HepG2 (cell line): Measurements from ENCODE around the gene HPCAL1. TPM values are rescaled to one million over a fixed set of nuclear protein-coding genes. Genes with fewer than 3 reads are reported as not detected.
"Not testable (repeated sequence)": the region's sequence is repeated elsewhere in the genome, so short reads cannot be mapped to it uniquely, and the experiment has no call there.

Experiments
- ATAC-seq: fragments of 200-7000 bp; cut with Tn5 transposase; 3 replicates; pipeline ENCODE4 v1.9.1; 2020; ENCODE audit warnings: mild to moderate bottlenecking, moderate library complexity
- BruUV-seq: library from RNA; stranded (reverse); fragments of 400-500 nt; replicated peaks from 2 replicates; lab custom pipeline; 2021; lab: Mats Ljungman, UMichigan
- CTCF ChIA-PET: fragments of 300-600 bp; formaldehyde crosslinking; extraction: SDS; loops from one replicate; lab custom pipeline; 2021; ENCODE audit warnings: low total read pairs, inconsistent platforms, low intra/inter-chr PET ratio; lab: Yijun Ruan, JAX
- POLR2A ChIA-PET: fragments of 350-600 bp; sonication (Branson Sonifier 250); formaldehyde crosslinking; loops from one replicate; lab custom pipeline; 2020; ENCODE audit warnings: antibody characterized with exemption, inconsistent platforms; lab: Yijun Ruan, JAX
- DNase-seq: peaks from one replicate; pipeline ENCODE4 v3.0.0-alpha.2; 2015; ENCODE audit warnings: low spot score
- FAIRE-seq: peaks from 3 replicates; lab custom pipeline; 2011; peaks lifted over from hg19 to GRCh38; lab: Jason Lieb, UNC
- H2AFZ ChIP-seq: one replicate; pipeline ENCODE4 v1.6.1; 2011; ENCODE audit warnings: low read length, inconsistent platforms
- H3K27ac ChIP-seq: fragments of 300-600 bp; 3 replicates; pipeline ENCODE4 v1.8.0; 2011; ENCODE audit warnings: mixed run types, mild to moderate bottlenecking, mixed read lengths, low read length, inconsistent platforms; ENCODE audit not compliant: insufficient read depth; ENCODE audit errors: extremely low read length
- H3K27me3 ChIP-seq, 2 experiments: fragments of 200-600 bp in 1 of 2; 2 replicates in 1 of 2; 3 replicates in 1 of 2; pipeline versions ENCODE4 v1.6.0 to v1.8.0; 2011; ENCODE audit warnings: low read length in 2 of 2, mild to moderate bottlenecking in 2 of 2, moderate library complexity in 2 of 2, inconsistent platforms in 1 of 2; ENCODE audit not compliant: insufficient read depth in 2 of 2, control insufficient read depth in 1 of 2
- H3K36me3 ChIP-seq, 2 experiments: fragments of 200-600 bp in 1 of 2; replicated peaks in 1 of 2; 2 replicates in 1 of 2; 3 replicates in 1 of 2; pipeline versions ENCODE4 v1.5.1 to v1.8.0; 2011; ENCODE audit warnings: low read length in 2 of 2, inconsistent platforms in 1 of 2; ENCODE audit not compliant: insufficient read depth in 2 of 2, control insufficient read depth in 1 of 2
- H3K4me1 ChIP-seq: 2 replicates; pipeline ENCODE4 v1.5.1; 2012; ENCODE audit warnings: low read length, inconsistent platforms; ENCODE audit not compliant: insufficient read depth
- H3K4me2 ChIP-seq: 2 replicates; pipeline ENCODE4 v1.6.0; 2011; ENCODE audit warnings: low read depth, low read length, inconsistent platforms
- H3K4me3 ChIP-seq, 3 experiments: fragments of 200-600 bp in 1 of 3; sonication (generic), shearing (Covaris generic) in 1 of 3; replicated peaks in 1 of 3; 2 replicates each; pipeline ENCODE4 v1.5.1; 2011 to 2016; ENCODE audit warnings: low read length in 3 of 3, inconsistent platforms in 2 of 3, low read depth in 2 of 3, mild to moderate bottlenecking in 2 of 3, control low read depth in 1 of 3, mixed read lengths in 1 of 3; ENCODE audit not compliant: insufficient read depth in 1 of 3
- H3K79me2 ChIP-seq: one replicate; pipeline ENCODE4 v1.6.1; 2011; ENCODE audit warnings: low read length, inconsistent platforms; ENCODE audit not compliant: insufficient read depth
- H3K9ac ChIP-seq: 2 replicates; pipeline ENCODE4 v1.6.0; 2011; ENCODE audit warnings: mild to moderate bottlenecking, low read depth, low read length, inconsistent platforms; ENCODE audit not compliant: insufficient read depth
- H3K9me3 ChIP-seq: 2 replicates; pipeline ENCODE4 v1.5.1; 2012; ENCODE audit warnings: mild to moderate bottlenecking, low read length
- H4K20me1 ChIP-seq: 2 replicates; pipeline ENCODE4 v1.6.0; 2011; ENCODE audit warnings: inconsistent platforms, mild to moderate bottlenecking, low read length, moderate library complexity; ENCODE audit not compliant: insufficient read depth
- FOXP1 ChIP-seq, 2 experiments: fragments of 450-650 bp in 1 of 2; IDR thresholded peaks; 2 replicates each; pipeline ENCODE4 v1.6.1; 2017 to 2018; ENCODE audit warnings: antibody characterized with exemption in 1 of 2
- HMG20A ChIP-seq: IDR thresholded peaks from 2 replicates; pipeline ENCODE4 v1.6.1; 2016; ENCODE audit warnings: borderline replicate concordance
- HNF4A ChIP-seq: sonication (generic); formaldehyde crosslinking; IDR thresholded peaks from 2 replicates; pipeline ENCODE4 v1.4.0; 2020; ENCODE audit warnings: missing genetic modification reagents
- HNF4G ChIP-seq, 2 experiments: sonication (generic) in 1 of 2; formaldehyde crosslinking in 1 of 2; IDR thresholded peaks; 2 replicates each; pipeline versions ENCODE4 v1.4.0 to v1.6.1; 2011 to 2020; ENCODE audit warnings: borderline replicate concordance in 2 of 2, low read depth in 2 of 2, mild to moderate bottlenecking in 2 of 2, low read length in 1 of 2, missing genetic modification reagents in 1 of 2, moderate library complexity in 1 of 2
- ZNF557 ChIP-seq: sonication (generic); formaldehyde crosslinking; IDR thresholded peaks from 2 replicates; pipeline ENCODE4 v1.4.0; 2020; ENCODE audit warnings: missing genetic modification reagents
- in situ Hi-C: cut with HindIII; loops from 2 replicates; pipeline ENCODE4 v1.10.0; 2017; ENCODE audit warnings: low pct_unique_long_range_greater_than_20kb; ENCODE audit not compliant: extremely low pct_ligation_motif_present
- intact Hi-C: fragments of 100-400 bp; cut with micrococcal nuclease; formaldehyde crosslinking; loops from one replicate; pipeline ENCODE4 v1.10.0; 2022; ENCODE audit not compliant: unreplicated experiment
- polyA plus RNA-seq, 8 experiments: library from polyadenylated mRNA; depleted of rRNA in 3 of 8; stranded (reverse) in 7 of 8; unstranded in 1 of 8; fragments of >200 nt; fragmentation: Illumina TruSeq in 4 of 8; extraction: Trizol in 4 of 8; gene quantifications; 2 replicates each; pipeline versions ENCODE4 v1.2.1 to v1.2.3, GENCODE V29; 2011 to 2016; ENCODE audit warnings: low read depth in 4 of 8, missing spikeins in 1 of 8, mixed read lengths in 1 of 8; ENCODE audit not compliant: insufficient read depth in 1 of 8
- total RNA-seq, 5 experiments: library from RNA; depleted of rRNA; stranded (reverse); fragments of >200 nt; fragmentation: Illumina TruSeq; extraction: Trizol; gene quantifications; 2 replicates each; pipeline ENCODE4 v1.2.3, GENCODE V29; 2016; ENCODE audit warnings: low read depth in 1 of 5

The HPCAL1 gene
- total and polyA plus RNA-seq, 2 of the 13 experiments (the other 11 are each of a cell fraction or from before 2014, with no cell fraction given), result 29.5 to 29.9 TPM

DNA sequence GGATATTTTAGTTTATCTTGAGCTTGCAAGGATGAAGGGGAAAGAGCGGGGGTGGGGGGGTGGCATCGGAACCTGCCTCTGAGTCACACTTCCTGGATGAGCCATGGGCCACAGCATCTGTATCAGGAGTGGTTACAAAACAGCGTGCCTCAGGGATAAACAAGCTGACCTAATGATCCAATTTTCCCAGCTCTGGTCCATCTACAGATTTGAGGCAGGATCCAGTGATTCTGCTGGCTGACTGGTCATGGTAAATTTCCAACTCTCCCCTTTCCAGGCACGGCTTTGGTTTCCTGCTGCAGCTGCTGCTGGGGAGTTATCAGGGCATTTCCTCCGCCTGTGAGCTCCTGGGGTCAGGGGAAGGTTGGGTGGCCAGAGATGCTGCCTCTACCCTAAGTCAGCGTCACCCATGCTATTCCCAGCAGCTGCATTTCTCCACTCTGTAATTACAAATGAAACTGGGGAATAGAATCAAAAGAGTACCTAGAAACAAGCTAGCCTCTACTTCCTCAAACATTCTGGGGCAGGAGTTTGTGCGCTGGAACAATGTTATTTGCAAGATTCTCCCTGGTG, 4.7 kb upstream of the HPCAL1 start (continued):
- TF ChIP-seq HNF4G (IDR thresholded peaks at IDR 0.05; ENCODE audit: borderline replicate concordance, low read depth, low read length) (no peak), HNF4G (CRISPR knock-in tag; IDR thresholded peaks at IDR 0.05; ENCODE audit: borderline replicate concordance, low read depth) (no peak), HMG20A (CRISPR knock-in tag) (peak; percentile 30; the same call in 1 of the 2 replicates), ZNF557 (CRISPR knock-in tag) (no peak), FOXP1 (IDR thresholded peaks at IDR 0.05) (no peak), FOXP1 (CRISPR knock-in tag; IDR thresholded peaks at IDR 0.05) (peak; percentile 50; the same call in 1 of the 2 replicates), HNF4A (CRISPR knock-in tag) (no peak)

DNA sequence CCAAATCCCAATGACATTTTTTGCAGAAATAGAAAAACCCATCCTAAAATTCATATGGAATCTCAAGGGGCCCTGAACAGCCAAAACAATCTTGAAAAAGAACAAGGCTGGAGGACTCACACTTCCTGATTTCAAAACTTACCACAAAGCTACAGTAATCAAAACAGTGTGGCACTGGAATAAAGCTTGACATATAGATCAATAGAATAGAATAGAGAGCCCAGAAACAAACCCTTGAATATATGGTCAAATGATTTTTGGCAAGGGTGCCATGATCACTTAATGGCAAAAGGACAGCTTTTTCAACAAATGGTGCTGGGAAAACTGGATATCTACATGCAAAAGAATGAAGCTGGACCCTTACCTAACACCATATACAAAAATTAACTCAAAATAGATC, 3.9 kb upstream of the HPCAL1 start:
- H3K4me3 ChIP-seq, FAIRE-seq, H3K36me3 ChIP-seq, intact Hi-C loops, H3K9ac ChIP-seq, H3K9me3 ChIP-seq, in situ Hi-C loops, H2AFZ ChIP-seq, ATAC-seq, H3K27ac ChIP-seq, H3K4me2 ChIP-seq, CTCF ChIA-PET, BruUV-seq, H4K20me1 ChIP-seq, H3K27me3 ChIP-seq, H3K79me2 ChIP-seq, DNase-seq: not testable (repeated sequence)
- POLR2A ChIA-PET, result interaction anchor here (1.4 to 2.5 kb wide), 3 partner anchors 13 to 20 kb away, joined by 3 to 20 read pairs (median 18); no protein-coding TSS in a partner anchor
- peaks cover 44% of the 10 kb centered on the region for H3K4me1 ChIP-seq
